GM21390 (cell line): Measurements from ENCODE around the gene ZMYND19.
A peak's percentile ranks its signal among the peaks of the same experiment; 100 is the strongest.
"Not testable (repeated sequence)": the region's sequence is repeated elsewhere in the genome, so short reads cannot be mapped to it uniquely, and the experiment has no call there.

Experiments used
- ATAC-seq: cut with Tn5 transposase; IDR thresholded peaks from one replicate; pipeline ENCODE4 v1.9.1; 2021; ENCODE audit not compliant: unreplicated experiment

The ZMYND19 gene

GRCh38 chr9:137614631-137615386 lies 24.5 kb upstream of the ZMYND19 start:
- ATAC-seq: no peak

GRCh38 chr9:137613738-137614523 lies 23.6 kb upstream of the ZMYND19 start:
- ATAC-seq: no peak

DNA sequence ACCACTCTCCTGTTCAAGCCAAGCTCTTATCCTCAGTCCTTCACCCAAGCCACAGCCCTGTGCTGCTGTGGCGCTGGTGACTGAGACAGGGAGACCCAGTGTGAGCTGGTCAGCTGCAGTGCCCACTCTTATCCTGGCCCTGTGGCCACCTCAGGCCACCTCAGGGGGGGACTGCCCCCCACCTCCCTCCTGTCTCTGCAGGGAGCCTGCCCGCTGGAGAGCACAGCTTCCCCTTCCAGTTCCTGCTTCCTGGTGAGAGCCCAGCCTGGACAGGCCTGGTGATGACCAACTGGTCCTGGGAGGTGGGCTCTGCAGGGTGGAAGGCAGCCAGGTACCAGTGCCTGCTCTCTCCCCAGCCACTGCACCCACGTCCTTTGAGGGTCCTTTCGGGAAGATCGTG lies 22.9 kb upstream of the ZMYND19 start:
- no peak for ATAC-seq

DNA sequence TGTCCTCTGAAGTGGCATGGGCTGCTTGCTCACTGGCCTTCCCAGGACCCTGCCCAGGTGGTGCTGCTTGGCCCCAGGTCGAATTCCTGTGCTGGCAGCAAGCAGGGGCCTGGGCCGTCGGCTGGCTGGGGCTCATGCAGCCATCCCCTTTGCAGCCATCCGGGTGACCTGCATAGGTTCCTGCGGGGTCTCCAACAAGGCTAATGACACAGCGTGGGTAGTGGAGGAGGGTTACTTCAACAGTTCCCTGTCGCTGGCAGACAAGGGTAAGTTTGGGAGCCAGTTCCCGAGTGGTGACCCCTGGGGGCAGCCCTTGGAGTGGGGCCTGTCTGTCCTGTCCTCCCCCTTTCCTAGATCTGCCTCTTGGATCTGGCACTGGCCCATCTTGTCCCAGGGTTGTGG lies 22.4 kb upstream of the ZMYND19 start:
- no peak for ATAC-seq

DNA sequence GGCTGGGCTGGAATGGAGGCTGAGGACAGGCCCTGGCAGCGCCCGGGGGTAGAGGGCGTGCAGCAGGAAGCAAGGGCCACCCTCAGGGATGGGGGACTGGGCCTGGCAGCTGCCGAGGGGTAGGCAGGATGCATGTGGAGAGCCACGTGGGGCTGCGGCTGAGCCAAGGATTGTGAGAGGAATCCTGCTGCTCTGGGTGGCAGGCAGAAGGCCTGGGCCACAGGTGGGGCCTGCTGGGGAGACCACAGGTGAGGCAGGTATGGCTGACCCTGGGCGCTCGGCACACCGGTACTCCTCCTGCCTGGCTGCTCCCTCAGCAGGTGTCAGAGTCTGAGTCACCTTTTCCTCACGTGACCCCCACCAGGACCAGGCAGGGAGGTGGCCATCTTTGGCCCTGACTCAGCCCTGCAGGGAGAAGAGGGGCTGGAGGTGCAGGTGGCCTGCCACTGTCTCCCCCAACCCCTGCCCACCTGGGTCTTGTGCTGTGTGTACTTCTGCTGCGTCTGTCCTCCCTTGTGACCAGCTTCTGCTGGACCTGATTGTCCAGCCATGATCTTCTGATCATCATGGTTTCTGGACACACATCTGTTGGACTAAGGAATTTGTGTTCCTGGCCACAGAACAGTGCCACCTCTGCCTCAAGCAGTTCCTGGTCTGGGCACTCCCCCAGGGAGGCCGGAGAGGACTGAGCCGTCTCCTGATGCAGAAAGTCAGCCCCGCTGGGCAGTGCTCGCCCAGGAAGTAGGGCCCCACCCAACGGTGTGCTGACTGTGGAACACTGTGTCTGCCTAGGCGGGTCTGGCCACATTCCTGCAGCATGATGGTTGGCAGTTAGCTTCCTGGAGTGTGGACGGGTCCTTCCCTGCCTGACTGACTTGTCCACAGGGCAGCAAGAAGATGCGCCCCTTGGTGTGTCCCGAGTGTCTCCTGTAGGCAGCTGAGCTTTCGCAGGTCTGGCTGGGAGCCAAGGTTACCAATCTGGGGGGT lies 21.6 kb upstream of the ZMYND19 start:
- no peak for ATAC-seq

DNA sequence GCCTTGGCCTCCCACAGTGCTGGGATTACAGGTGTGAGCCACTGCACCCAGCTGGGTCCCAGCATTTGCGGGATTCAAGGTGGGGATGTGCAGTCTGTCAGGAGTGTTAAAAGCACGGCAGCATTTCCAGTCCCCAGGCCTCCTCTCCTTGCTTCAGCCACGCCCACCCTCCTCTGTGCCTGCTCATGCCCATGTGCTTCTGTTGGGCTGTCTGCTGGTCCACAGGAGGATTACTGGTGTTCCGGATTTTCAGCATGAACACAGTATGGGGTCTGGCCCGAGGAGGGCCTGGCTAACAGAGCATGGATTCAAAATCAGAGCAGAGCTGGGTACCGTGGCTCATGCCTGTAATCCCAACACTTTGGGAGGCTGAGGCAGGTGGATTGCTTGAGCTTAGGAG lies 20.6 kb upstream of the ZMYND19 start:
- ATAC-seq: no peak

DNA sequence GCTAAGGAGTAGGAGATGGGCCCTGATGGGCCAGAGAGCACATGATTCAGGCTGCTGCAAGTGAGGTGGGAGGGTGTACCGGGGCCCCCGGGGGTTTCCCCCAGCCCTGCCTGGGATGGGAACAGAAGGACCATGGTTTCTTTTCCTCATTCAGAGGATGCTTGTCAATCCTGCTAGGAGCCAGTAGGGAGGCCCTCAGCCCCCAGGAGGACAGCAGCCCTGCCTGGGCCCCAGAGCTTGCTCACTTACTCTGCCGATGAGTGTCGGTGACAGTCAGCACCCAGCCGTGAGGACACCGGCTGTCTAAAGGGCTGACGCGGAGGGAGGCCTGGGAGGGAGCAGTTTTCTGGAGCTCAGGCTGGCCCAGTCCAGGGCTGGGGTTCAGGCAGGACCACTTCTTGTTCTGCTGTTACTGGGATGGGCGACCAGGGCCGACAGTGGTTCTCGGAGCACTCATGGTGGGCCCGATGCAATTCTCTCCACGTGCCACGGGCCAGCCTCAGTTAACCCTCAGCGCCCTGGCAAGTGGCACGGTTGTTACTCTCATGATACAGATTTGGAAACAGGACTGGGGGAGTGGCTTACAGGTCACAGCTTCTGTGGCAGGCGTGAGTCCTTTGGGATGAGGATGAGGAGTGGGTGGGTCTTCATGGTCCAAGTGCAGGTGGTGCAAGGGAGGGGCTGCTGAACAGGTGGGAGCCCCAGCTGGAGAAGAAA lies 17.0 kb upstream of the ZMYND19 start:
- no peak for ATAC-seq

DNA sequence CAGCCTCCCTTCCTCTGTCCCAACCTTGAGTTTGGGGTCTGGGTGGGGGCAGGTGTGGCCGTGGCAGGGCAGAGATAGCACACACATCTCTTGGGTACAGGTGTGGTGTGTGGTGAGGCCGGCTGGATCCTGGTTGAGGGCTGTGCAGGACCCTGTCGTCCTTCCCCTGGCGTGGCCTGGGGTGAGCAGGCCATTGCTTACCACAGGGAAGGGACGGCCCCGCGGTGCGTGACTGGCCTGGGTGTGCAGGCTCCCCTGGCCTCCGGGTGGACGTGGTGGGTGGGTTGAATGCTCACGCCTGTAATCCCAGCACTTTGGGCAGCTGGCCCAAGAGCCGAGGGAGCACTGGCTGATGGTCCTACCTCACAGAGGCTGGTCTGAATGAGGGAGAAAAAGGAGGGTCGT lies 16.4 kb upstream of the ZMYND19 start:
- no peak for ATAC-seq

- ATAC-seq: peak; percentile 15
These were observed 15.8 kb upstream of the ZMYND19 start for GRCh38 chr9:137606005-137606621.

- ATAC-seq: peak; percentile 76
These were observed 15.1 kb upstream of the ZMYND19 start, which contains the start of gene ARRDC1 for GRCh38 chr9:137605121-137606004. ARRDC1 (plus strand) TSS chr9:137605686; CDS start chr9:137605718, 32 bp downstream.

GRCh38 chr9:137604345-137605086 lies 14.2 kb upstream of the ZMYND19 start:
- no peak for ATAC-seq

- ATAC-seq: no peak
These were observed 13.6 kb upstream of the ZMYND19 start for GRCh38 chr9:137603879-137604278.

- no peak for ATAC-seq
These were observed 12.3 kb upstream of the ZMYND19 start for GRCh38 chr9:137602661-137603060.

DNA sequence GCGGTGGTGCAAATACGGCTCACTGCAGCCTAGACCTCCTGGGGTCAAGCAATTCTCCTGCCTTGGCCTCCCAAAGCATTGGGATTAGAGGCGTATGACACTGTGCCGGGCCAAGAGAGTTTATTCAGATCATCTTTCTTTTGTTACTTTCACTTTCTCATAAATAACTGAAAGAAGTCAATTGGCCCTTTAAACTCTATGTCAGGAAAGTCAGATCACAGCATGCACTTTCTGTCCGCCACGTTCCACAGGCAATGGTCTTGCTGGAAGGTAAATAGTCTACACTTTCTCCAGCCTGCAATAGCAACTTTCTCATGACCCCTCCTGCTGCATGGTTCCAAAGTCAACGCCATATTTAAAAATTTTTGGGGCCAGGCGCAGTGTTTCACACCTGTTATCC lies 8.6 kb upstream of the ZMYND19 start:
- ATAC-seq: no peak

- not testable (repeated sequence) for ATAC-seq
These were observed 6.3 kb upstream of the ZMYND19 start for GRCh38 chr9:137596577-137596976.

DNA sequence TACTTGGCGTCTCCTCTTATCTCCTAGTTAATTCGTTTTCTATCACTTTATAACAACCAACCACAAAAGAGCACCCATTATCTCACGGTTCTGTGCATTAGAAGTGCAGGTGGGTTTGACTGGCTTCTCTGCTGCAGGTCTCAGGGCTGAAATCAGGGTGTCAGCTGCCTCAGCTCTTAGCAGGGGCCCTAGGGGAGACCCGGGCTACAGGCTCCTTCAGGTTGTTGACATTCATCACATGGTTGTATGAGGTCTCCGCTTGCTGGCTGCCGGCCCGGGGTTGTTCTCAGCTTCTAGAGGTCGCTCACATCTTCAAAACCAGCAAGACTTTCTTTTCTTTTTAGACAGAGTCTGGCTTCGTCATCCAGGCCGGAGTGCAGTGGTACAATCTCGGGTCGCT lies 2.9 kb upstream of the ZMYND19 start:
- no peak for ATAC-seq

DNA sequence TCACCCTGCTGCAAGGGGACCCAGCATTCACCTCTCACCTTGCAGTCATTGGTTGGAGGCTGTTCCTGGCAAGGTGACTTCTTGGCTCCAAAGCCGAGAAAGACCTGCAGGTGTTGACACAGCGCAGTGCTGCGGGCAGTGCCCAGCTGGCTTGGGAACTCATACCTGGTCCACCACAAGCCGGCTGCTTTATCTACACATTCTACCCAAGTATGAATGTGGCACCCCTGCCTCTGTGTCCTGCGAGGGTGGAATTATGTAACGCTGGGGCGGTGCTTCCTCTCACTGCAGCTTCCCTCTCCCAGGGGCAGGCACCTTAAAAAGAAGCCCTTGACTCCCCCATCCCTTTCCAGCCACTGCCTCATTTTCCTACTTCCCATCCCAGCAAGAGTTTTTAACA lies 2.5 kb upstream of the ZMYND19 start:
- no peak for ATAC-seq

DNA sequence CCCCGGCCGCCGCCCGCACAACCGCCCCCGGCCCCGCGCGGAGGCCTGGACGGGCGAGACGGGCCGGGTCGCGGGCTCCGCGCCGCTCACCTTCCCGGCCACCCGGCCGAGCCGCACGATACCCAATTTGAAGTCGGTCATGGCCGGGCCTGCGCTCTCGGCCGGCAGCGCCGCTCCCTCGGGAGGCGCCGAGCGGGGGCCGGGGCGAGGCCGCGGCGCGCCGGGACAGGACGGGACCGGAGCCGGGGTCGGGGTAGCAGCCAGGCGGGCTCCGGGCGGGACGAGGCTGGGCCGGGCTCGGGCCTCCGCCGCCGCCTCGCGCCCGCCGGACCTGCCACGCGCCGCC lies 216 bp downstream of the ZMYND19 start:
- ATAC-seq: peak; percentile 26
